Stomach (tissue), 9 donors: ENCODE measurements around the gene PLEKHM3. TPM values are rescaled to one million over a fixed set of nuclear protein-coding genes. Genes with fewer than 3 reads are reported as not detected.

ENCODE experiments used
- DNase-seq, 2 donors: peaks; one replicate each; pipeline versions ENCODE4 v3.0.0 to v3.0.0-alpha.2; 2013 to 2019
- H3K27ac ChIP-seq, 5 donors: fragments of 200-600 bp in 4 of 5; sonication (generic) in 4 of 5; one replicate each; pipeline ENCODE4 v1.5.1; 2013 to 2019; ENCODE audit warnings: mild to moderate bottlenecking in 1 of 5, moderate library complexity in 1 of 5
- H3K27me3 ChIP-seq, 3 donors: fragments of 200-600 bp; sonication (generic); one replicate each; pipeline ENCODE4 v1.5.1; 2017 to 2019; ENCODE audit warnings: mixed run types in 1 of 3
- H3K36me3 ChIP-seq, 4 donors: fragments of 200-600 bp; sonication (generic); 1 replicate in 3 of 4; 2 replicates in 1 of 4; pipeline ENCODE4 v1.5.1; 2016 to 2019
- H3K4me1 ChIP-seq, 4 donors: fragments of 200-600 bp; sonication (generic); one replicate each; pipeline ENCODE4 v1.5.1; 2016 to 2019
- H3K4me3 ChIP-seq, 4 donors: fragments of 200-600 bp; sonication (generic) in 3 of 4; one replicate each; pipeline ENCODE4 v1.5.1; 2016 to 2019; ENCODE audit warnings: mild to moderate bottlenecking in 1 of 4
- H3K9me3 ChIP-seq, 4 donors: fragments of 200-600 bp; sonication (generic); one replicate each; pipeline ENCODE4 v1.5.1; 2016 to 2019
- CTCF ChIP-seq, 7 experiments: fragments of 450-650 bp in 4 of 7; fragments of 200-600 bp in 3 of 7; sonication (generic) in 3 of 7; IDR thresholded peaks; one replicate each; pipeline ENCODE4 v1.5.1; 2016 to 2019; ENCODE audit warnings: antibody characterized with exemption in 7 of 7, control low read depth in 2 of 7, mild to moderate bottlenecking in 1 of 7
- EP300 ChIP-seq: sonication (generic); formaldehyde crosslinking; IDR thresholded peaks from one replicate; pipeline ENCODE4 v1.6.1; 2017; ENCODE audit warnings: antibody characterized with exemption
- POLR2A ChIP-seq, 4 donors: fragments of 450-650 bp; IDR thresholded peaks; one replicate each; pipeline ENCODE4 v1.6.1; 2016; ENCODE audit warnings: antibody characterized with exemption in 4 of 4, control low read depth in 2 of 4, mild to moderate bottlenecking in 1 of 4, moderate library complexity in 1 of 4
- POLR2AphosphoS5 ChIP-seq, 3 donors: sonication (generic); formaldehyde crosslinking; IDR thresholded peaks; one replicate each; pipeline ENCODE4 v1.6.1; 2016; ENCODE audit warnings: antibody characterized with exemption in 3 of 3
- WGBS, 5 donors: extraction: QIAGEN DNeasy Blood & Tissue Kit in 3 of 5; methylation state at CpG; one replicate each; pipeline versions ENCODE4 v1.1.5 to v1.1.7; 2013 to 2018; 5-methylcytosine and 5-hydroxymethylcytosine counted together
- intact Hi-C: fragments of 100-400 bp; cut with DNase I; formaldehyde crosslinking; loops from one replicate; pipeline ENCODE4 v1.15.1; 2023; ENCODE audit warnings: low total_unique reads
- polyA plus RNA-seq, 3 donors: library from polyadenylated mRNA; stranded (reverse); fragments of 200-250 nt; gene quantifications; one replicate each; pipeline ENCODE4 v1.2.3, GENCODE V29; 2013
- total RNA-seq, 5 donors: library from RNA; depleted of rRNA; stranded (reverse); fragments of >200 nt; gene quantifications; one replicate each; pipeline versions ENCODE4 v1.1.0 to v1.2.3, GENCODE V29; 2014 to 2016
- donor health status: healthy with polysubstance abuse.
- donor health status: Bipolar disorder and iron deficiency.
- donor health status: healthy.

PLEKHM3 gene
- total and polyA plus RNA-seq, 8 donors = 2.1 to 35.1 (median 5.4) TPM

DNA sequence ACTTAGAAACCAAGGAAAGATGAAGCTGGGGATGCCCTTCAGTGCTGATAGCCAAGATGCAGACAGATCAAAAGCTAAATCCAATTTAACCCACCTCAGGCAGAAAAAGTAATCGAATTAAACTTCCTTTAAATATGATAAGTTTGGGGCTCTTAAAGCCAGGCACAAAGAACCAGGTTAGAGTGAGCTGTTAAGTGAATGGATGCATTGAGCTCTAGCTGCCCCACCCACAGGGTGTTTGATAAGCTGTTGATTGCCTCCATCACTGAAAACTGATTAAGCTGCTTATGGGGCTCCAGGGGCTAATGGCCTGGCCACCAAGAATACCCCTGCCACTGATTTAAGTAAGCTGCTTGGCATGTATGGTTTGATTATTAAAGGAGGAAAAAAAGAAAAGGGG lies 119.8 kb downstream of the PLEKHM3 start:
- intact Hi-C loops = no loop called here
- H3K27ac ChIP-seq = no peak overlapping the region
- TF ChIP-seq POLR2AphosphoS5 (IDR thresholded peaks at IDR 0.05) (no peak), CTCF (IDR thresholded peaks at IDR 0.05) (no peak), POLR2A (IDR thresholded peaks at IDR 0.05) (no peak), EP300 (no peak)
- peaks cover 0 to 27% (median 13%) of the 10 kb centered on the region in 4 donors for H3K4me1 ChIP-seq
- H3K4me3 ChIP-seq = no peak overlapping the region
- no peaks in the 10 kb centered on the region for H3K9me3 ChIP-seq
- H3K27me3 ChIP-seq = no peaks in the 10 kb centered on the region
- peak in 1 of 2 donors; percentile 39 for DNase-seq
- peaks cover 0 to 13% (median 8%) of the 10 kb centered on the region in 4 donors for H3K36me3 ChIP-seq
- WGBS, 5 donors = 25 to 59% (median 50%) methylated on average over 1 of the region's 1 CpG

DNA sequence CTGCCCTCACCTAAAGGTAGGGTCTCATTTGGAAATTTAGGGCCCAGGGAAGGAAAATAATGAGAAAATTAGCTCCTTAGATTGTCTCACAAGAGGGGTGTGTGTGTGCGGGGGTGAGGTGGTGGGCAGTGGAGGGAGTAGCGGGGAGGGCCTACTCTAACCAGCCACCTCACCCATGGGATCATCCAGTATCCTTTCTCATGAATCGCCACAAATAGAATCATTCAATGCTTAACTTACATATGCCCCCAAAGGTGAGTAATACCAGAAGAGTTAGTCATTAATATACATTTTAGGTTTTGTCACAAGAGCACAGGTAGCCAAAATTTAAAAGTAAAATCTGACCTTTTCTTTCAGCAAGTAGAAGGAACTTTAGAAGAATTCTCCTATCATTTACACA lies 122.1 kb downstream of the PLEKHM3 start:
- Histone ChIP-seq H3K27me3 (no peaks in the 10 kb centered on the region), H3K4me3 (no peak overlapping the region), H3K4me1 (peaks cover 0 to 29% (median 15%) of the 10 kb centered on the region in 4 donors), H3K27ac (no peak overlapping the region), H3K9me3 (no peaks in the 10 kb centered on the region), H3K36me3 (peaks cover 0 to 20% (median 12%) of the 10 kb centered on the region in 4 donors)
- intact Hi-C loops = no loop called here
- TF ChIP-seq EP300 (no peak), POLR2AphosphoS5 (IDR thresholded peaks at IDR 0.05) (no peak), CTCF (IDR thresholded peaks at IDR 0.05) (no peak), POLR2A (IDR thresholded peaks at IDR 0.05) (no peak)
- DNase-seq = no peak
- 94 to 98% (median 97%) methylated on average over 3 of the region's 3 CpGs for WGBS, 5 donors

DNA sequence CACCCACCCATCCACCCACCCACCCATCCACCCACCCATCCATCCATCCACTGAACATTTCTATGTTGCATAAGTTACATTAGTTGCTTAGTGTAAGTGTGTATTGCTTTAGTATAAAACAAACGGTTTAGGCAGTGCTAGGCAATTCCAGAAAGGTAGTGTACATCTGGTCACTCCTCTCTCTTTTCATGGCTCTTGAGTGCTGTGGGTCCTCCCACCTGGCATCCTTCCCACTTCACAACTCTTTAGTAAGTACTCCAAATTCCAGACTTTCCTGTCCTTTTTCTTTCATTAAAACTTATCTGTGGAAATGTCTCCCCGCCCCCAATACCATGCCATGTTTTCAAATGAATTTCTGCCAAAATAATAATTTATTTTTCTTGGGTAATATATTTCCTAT lies 122.5 kb downstream of the PLEKHM3 start:
- H3K4me1 ChIP-seq = peaks cover 0 to 33% (median 19%) of the 10 kb centered on the region in 4 donors
- no peaks in the 10 kb centered on the region for H3K27me3 ChIP-seq
- intact Hi-C loops = no loop called here
- no peak overlapping the region for H3K27ac ChIP-seq
- peak in 1 of 2 donors; percentile 40 for DNase-seq
- WGBS, 5 donors = 60 to 68% (median 64%) methylated on average over 2 of the region's 2 CpGs
- H3K36me3 ChIP-seq = peaks cover 0 to 20% (median 12%) of the 10 kb centered on the region in 4 donors
- no peaks in the 10 kb centered on the region for H3K9me3 ChIP-seq
- TF ChIP-seq EP300 (no peak), POLR2AphosphoS5 (IDR thresholded peaks at IDR 0.05) (no peak), CTCF (IDR thresholded peaks at IDR 0.05) (no peak), POLR2A (IDR thresholded peaks at IDR 0.05) (no peak)
- no peak overlapping the region for H3K4me3 ChIP-seq

- H3K36me3 ChIP-seq = peaks cover 0 to 20% (median 12%) of the 10 kb centered on the region in 4 donors
- H3K27ac ChIP-seq = no peak overlapping the region
- DNase-seq = no peak
- no peaks in the 10 kb centered on the region for H3K9me3 ChIP-seq
- intact Hi-C loops = no loop called here
- WGBS, 5 donors = 94 to 97% (median 96%) methylated on average over 9 of the region's 9 CpGs
- TF ChIP-seq POLR2AphosphoS5 (IDR thresholded peaks at IDR 0.05) (no peak), EP300 (no peak), CTCF (IDR thresholded peaks at IDR 0.05) (no peak), POLR2A (IDR thresholded peaks at IDR 0.05) (no peak)
- H3K4me3 ChIP-seq = no peak overlapping the region
- no peaks in the 10 kb centered on the region for H3K27me3 ChIP-seq
- H3K4me1 ChIP-seq = peaks cover 5 to 35% (median 20%) of the 10 kb centered on the region in 4 donors
These were observed 123.5 kb downstream of the PLEKHM3 start for GRCh38 chr2:207901829-207902228.
